Choroid plexus epithelial cell (primary cell): ENCODE results near the gene IDE.
A peak's percentile ranks its signal among the peaks of the same experiment; 100 is the strongest.

ENCODE experiments used
- DNase-seq: peaks from one replicate; pipeline ENCODE4 v3.0.0-alpha.2; 2010; ENCODE audit warnings: low read depth
- H3K4me3 ChIP-seq: 2 replicates; pipeline ENCODE4 v1.5.1; 2011; ENCODE audit warnings: low read depth, mild to moderate bottlenecking, control low read depth, low read length, moderate library complexity
- TF ChIP-seq, protein P1 (sequence below): conservative IDR thresholded peaks from 2 replicates; pipeline ENCODE4 v1.5.1; 2011; ENCODE audit warnings: low read depth, mild to moderate bottlenecking, control low read depth, inconsistent platforms, low read length, moderate library complexity

Gene IDE

DNA sequence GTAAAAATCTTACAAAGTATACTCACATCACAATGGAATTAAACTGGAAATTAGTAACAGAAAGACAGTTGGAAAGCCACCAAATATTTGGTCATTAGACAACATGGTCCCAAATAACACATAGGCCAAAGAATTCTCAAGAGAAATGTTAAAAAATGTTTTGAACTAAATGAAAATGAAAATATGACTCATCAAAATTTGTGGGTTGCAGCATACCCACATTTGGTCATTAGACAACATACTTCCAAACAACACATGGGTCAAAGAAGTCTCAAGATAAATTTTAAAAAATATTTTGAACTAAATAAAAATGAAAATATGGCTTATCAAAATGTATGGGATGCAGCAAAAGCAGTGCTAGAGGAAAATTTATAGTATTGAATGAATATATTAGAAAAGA, 152.3 kb downstream of the IDE start:
- H3K4me3 ChIP-seq = no peak overlapping the region
- TF ChIP-seq, protein P1, sequence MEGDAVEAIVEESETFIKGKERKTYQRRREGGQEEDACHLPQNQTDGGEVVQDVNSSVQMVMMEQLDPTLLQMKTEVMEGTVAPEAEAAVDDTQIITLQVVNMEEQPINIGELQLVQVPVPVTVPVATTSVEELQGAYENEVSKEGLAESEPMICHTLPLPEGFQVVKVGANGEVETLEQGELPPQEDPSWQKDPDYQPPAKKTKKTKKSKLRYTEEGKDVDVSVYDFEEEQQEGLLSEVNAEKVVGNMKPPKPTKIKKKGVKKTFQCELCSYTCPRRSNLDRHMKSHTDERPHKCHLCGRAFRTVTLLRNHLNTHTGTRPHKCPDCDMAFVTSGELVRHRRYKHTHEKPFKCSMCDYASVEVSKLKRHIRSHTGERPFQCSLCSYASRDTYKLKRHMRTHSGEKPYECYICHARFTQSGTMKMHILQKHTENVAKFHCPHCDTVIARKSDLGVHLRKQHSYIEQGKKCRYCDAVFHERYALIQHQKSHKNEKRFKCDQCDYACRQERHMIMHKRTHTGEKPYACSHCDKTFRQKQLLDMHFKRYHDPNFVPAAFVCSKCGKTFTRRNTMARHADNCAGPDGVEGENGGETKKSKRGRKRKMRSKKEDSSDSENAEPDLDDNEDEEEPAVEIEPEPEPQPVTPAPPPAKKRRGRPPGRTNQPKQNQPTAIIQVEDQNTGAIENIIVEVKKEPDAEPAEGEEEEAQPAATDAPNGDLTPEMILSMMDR = no peak
- no peak for DNase-seq

DNA sequence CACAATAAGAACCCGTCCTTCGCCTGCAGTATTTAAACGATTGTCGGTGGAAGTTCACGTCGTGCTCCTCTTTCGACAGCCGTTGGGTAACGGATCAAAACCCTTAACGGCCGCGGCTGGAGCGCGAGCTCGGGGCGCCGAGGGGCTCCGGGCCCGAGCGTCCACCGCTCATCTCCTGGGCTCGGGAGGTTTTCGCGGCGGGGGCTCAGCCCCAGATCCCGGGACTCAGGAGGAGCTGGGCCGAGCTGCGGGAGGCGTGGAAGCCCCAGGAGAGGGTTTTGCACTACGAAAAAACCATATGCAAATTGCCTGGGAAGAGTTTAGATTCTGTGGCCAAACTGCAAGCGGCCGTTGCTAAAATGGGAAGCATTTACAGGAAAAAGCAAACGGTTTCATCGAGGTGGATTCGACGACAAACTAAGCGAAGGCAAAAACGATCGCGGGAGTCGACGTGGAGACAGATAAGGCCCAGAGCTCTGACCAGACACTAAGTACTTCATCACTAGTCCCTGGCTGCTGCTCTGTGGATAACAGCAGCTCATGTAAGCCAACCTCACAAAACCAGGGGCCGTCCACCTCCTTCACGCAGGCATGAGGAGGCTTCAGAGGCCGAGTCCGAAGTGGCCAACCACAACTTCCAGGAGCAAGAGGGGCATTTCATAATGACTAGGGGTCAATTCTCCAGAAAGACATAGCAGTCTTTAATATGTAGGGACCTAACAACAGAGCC, 153.2 kb downstream of the IDE start:
- H3K4me3 ChIP-seq = peak overlapping the region; percentile 44
- TF ChIP-seq, protein P1 = no peak
- no peak for DNase-seq

DNA sequence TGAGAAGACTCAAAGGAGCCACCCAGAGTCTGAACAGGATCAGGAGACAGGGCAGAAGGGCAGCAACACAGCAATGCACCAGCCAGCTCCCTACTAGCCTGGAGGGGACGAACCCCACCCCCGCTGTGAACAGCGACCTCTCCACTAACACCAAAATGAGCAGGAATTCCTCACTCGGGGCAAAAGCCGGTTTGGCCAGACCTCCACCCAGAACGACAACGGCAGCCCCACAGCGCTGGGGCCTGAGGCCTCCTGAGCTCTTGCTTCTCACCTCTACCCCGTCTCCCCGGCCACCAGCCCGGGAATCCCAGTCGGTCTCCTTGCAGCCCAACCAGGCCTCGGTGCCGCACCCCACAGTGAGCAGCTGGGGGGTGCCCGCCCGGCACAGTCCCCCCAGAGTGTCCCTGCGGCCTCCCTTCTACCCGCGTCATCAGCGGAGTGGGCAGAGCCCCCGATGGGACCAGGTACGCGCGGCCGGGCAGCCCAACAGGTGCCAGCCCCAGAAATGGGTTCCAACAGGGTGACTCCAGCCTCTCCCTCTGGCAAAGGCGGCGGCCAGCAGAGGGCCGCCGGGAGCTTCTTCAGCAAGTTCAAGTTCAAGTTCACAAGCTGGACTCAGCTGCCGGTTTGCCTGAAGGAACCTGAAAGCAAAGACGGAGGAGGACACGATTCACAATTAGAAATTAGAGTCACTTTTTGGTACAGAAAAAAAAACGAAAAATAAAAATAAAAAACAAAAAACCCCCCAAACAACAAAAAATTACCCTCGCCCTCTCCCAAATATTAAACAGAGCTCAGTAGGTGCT, 153.9 kb downstream of the IDE start:
- TF ChIP-seq, protein P1 = peak; percentile 72
- DNase-seq = peak; percentile 65
- peak overlapping the region; percentile 44 for H3K4me3 ChIP-seq

DNA sequence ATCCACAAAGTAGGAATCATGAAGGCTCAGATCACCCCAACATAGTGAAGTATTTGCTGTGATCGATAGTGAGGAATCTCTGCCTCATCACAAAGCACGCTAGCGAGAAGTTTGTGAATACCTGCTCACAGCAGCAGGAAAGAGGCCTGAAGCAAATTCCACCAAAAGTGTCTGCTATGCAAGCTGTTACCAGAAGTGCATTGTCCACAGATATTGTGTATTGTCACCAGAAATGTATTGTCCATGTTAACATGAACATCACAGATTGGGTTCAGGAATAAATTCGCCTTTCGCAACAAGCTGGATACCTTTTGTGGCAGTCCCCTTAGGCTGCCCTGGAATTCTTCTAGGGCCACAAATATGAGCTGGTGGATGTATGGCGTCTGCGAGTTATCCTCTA, 155.0 kb downstream of the IDE start:
- H3K4me3 ChIP-seq = no peak overlapping the region
- DNase-seq = no peak
- TF ChIP-seq, protein P1 = no peak

DNA sequence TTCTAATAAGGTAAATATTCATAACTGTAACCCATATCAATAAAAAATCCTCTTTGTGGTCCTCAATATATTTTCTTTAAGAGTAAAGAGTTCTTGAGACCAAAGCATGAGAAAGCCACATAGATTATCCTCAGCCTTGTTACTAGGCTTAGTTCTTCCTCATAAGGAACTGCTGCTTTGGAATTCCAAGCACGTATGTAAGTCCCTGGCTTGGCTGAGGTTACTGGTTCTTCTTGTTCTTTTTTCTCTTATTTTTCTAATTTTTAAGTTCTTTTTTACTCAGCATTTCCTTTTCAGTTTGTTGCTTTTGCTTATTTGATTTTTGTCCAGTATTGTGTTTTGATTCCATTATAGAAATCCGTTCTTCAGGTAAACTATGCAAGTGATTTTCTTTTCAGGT, 155.7 kb downstream of the IDE start:
- TF ChIP-seq, protein P1 = no peak
- peak; percentile 19 for DNase-seq
- no peak overlapping the region for H3K4me3 ChIP-seq

DNA sequence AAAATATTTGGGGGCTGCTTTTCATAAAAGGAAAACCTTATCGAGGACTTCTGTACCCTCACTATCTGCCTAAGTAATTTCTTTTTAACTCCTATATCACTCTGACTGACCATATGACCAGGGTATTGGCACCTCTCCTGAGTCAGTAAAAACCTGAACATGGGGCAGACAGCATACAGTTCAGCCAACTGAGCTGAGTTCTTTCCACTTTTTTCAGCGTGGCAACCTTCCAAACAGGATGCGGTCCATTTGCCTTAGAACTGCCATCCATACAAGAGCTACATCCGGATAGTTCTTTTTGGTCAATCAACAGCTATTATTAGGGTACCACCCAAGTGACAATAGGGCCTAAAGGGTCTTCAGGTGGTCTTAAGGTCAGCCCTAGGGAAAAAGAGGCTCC, 160.4 kb downstream of the IDE start:
- H3K4me3 ChIP-seq = no peak overlapping the region
- TF ChIP-seq, protein P1 = no peak
- no peak for DNase-seq
